Upper lobe of left lung (tissue), 6 donors: ENCODE data around the gene SLAIN1. TPM values are rescaled to one million over a fixed set of nuclear protein-coding genes. Genes with fewer than 3 reads are reported as not detected.

ENCODE experiments used
- ATAC-seq, 2 donors: fragments of 200-7000 bp; cut with Tn5 transposase; one replicate each; pipeline ENCODE4 v1.9.1; 2022; ENCODE audit warnings: mild to moderate bottlenecking in 2 of 2, moderate library complexity in 2 of 2; ENCODE audit not compliant: low FRiP score in 2 of 2
- DNase-seq, 2 donors: peaks; one replicate each; pipeline ENCODE4 v3.0.0-alpha.2; 2019 to 2020
- H3K27ac ChIP-seq, 4 donors: fragments of 200-600 bp; sonication (generic); one replicate each; pipeline ENCODE4 v1.5.1; 2016 to 2019
- H3K27me3 ChIP-seq, 4 donors: fragments of 200-600 bp; sonication (generic); one replicate each; pipeline ENCODE4 v1.5.1; 2017 to 2019
- H3K36me3 ChIP-seq, 4 donors: fragments of 200-600 bp; sonication (generic); one replicate each; pipeline ENCODE4 v1.5.1; 2016 to 2019
- H3K4me1 ChIP-seq, 4 donors: fragments of 200-600 bp; sonication (generic); one replicate each; pipeline ENCODE4 v1.5.1; 2018 to 2019
- H3K4me3 ChIP-seq, 4 donors: fragments of 200-600 bp; sonication (generic); one replicate each; pipeline ENCODE4 v1.5.1; 2017 to 2019; ENCODE audit warnings: mild to moderate bottlenecking in 2 of 4, moderate library complexity in 1 of 4
- H3K9me3 ChIP-seq, 4 donors: fragments of 200-600 bp; sonication (generic); one replicate each; pipeline ENCODE4 v1.5.1; 2018 to 2019
- EP300 ChIP-seq, 4 donors: sonication (generic); formaldehyde crosslinking; IDR thresholded peaks; one replicate each; pipeline ENCODE4 v1.5.1; 2017; ENCODE audit warnings: antibody characterized with exemption in 4 of 4, control low read depth in 2 of 4
- POLR2A ChIP-seq, 4 donors: fragments of 450-650 bp; IDR thresholded peaks; one replicate each; pipeline ENCODE4 v1.5.1; 2016 to 2017; ENCODE audit warnings: antibody characterized with exemption in 4 of 4, mild to moderate bottlenecking in 2 of 4
- POLR2AphosphoS5 ChIP-seq, 2 donors: sonication (generic); formaldehyde crosslinking; IDR thresholded peaks; one replicate each; pipeline ENCODE4 v1.5.1; 2017; ENCODE audit warnings: antibody characterized with exemption in 2 of 2
- WGBS, 2 donors: methylation state at CpG; one replicate each; pipeline ENCODE4 v1.1.5; 2017 to 2018; 5-methylcytosine and 5-hydroxymethylcytosine counted together
- total RNA-seq, 6 donors: library from RNA; depleted of rRNA in 4 of 6; stranded (reverse); fragments of >200 nt in 4 of 6; gene quantifications; one replicate each; pipeline versions ENCODE4 v1.1.0 to v1.2.1, GENCODE V29; 2016 to 2021
- TF ChIP-seq, protein P1 (sequence below), 6 experiments: fragments of 450-650 bp in 4 of 6; fragments of 200-600 bp in 2 of 6; sonication (generic) in 2 of 6; IDR thresholded peaks; one replicate each; pipeline ENCODE4 v1.5.1; 2016 to 2019; ENCODE audit warnings: antibody characterized with exemption in 6 of 6
- donor health status: DM: no; HTN: no; CAD: no; lungs with moderate emphysema.
- donor health status: DM: no; HTN: yes; CAD: no; lungs with severe emphysema.

The SLAIN1 gene
- total RNA-seq, 6 donors from 2014 or later = 10.6 to 35.6 (median 21.4) TPM

DNA sequence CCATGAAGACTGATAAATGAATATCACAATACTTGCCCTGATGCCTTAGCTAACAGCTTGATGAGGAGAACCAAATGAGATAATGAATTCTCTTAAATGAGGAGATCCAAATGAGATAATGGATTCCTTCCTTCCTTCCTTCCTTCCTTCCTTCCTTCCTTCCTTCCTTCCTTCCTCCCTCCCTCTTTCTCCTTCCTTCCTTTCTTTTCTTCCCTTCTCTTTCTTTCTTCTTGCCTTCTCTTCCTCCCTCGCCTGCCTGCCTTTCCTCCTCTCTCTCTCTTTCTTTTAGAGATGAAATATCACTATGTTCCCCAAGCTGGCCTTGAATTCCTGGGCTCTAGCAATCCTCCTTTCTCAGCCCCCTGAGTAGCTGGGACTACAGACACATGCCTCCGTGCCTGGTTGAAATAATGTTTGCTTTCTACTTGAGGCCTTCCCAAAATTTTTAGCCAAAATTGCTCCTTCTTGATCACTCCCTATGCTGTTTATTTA, 4.0 kb upstream of the SLAIN1 start:
- peaks cover 0 to 13% (median 0%) of the 10 kb centered on the region in 4 donors for H3K4me1 ChIP-seq
- TF ChIP-seq, protein P1, sequence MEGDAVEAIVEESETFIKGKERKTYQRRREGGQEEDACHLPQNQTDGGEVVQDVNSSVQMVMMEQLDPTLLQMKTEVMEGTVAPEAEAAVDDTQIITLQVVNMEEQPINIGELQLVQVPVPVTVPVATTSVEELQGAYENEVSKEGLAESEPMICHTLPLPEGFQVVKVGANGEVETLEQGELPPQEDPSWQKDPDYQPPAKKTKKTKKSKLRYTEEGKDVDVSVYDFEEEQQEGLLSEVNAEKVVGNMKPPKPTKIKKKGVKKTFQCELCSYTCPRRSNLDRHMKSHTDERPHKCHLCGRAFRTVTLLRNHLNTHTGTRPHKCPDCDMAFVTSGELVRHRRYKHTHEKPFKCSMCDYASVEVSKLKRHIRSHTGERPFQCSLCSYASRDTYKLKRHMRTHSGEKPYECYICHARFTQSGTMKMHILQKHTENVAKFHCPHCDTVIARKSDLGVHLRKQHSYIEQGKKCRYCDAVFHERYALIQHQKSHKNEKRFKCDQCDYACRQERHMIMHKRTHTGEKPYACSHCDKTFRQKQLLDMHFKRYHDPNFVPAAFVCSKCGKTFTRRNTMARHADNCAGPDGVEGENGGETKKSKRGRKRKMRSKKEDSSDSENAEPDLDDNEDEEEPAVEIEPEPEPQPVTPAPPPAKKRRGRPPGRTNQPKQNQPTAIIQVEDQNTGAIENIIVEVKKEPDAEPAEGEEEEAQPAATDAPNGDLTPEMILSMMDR (IDR thresholded peaks at IDR 0.05) = no peak
- TF ChIP-seq EP300 (IDR thresholded peaks at IDR 0.05) = no peak
- TF ChIP-seq POLR2AphosphoS5 (IDR thresholded peaks at IDR 0.05) = no peak
- no peak for TF ChIP-seq POLR2A (IDR thresholded peaks at IDR 0.05)
- no peak for ATAC-seq
- no peak for DNase-seq
- no peaks in the 10 kb centered on the region for H3K9me3 ChIP-seq
- no peaks in the 10 kb centered on the region for H3K27me3 ChIP-seq
- no peak overlapping the region for H3K4me3 ChIP-seq
- WGBS, 2 donors = 60 to 71% methylated on average over 2 of the region's 2 CpGs
- H3K36me3 ChIP-seq = no peaks in the 10 kb centered on the region
- no peak overlapping the region for H3K27ac ChIP-seq

DNA sequence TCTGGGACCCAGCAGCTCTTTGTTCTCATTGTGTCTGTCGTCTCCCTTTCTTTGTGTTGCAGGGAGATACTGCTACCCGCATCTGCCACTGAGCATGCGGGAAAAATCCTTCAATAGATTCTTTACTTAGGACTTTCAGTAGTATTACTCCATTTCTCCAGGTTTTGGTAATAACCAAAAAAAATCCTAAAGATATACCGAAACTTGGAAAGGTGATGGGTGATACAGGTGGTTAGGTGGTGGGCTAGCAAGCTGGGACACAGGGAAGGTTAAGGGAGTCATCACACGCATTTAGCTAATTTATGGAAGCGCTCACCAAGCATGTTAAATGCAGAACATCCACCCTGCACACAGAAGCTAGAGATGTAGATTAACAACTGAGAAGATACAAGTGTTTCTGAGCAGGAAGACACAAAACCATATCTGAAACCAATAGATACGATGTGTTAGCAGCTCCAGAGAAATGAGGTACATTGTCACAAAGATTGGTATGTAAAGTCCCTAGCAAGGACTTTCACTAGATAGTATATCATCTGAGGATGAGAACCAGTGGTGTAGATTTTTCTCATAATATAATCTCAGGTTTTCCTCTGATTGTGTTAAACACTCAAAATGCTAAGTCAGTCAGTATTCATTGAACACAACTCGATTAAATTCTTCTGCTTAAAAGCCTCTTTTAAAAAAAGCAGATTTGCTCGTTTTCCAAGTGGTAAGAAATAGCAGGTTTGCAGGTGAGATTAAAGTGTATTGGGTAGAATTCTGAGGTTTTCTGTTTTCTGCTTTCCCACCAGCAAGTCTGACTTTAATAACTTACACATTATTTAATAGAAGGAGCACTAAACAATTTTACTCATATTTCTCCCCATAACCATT, 1.2 kb upstream of the SLAIN1 start:
- 19 to 23% methylated on average over 9 of the region's 9 CpGs for WGBS, 2 donors
- no peak overlapping the region for H3K27ac ChIP-seq
- no peaks in the 10 kb centered on the region for H3K9me3 ChIP-seq
- H3K36me3 ChIP-seq = no peaks in the 10 kb centered on the region
- peak overlapping the region in 3 of 4 donors; percentile 71 to 93 (median 79) for H3K4me3 ChIP-seq
- DNase-seq = no peak
- no peaks in the 10 kb centered on the region for H3K27me3 ChIP-seq
- ATAC-seq = no peak
- peaks cover 0 to 27% (median 10%) of the 10 kb centered on the region in 4 donors for H3K4me1 ChIP-seq
- TF ChIP-seq POLR2AphosphoS5 (IDR thresholded peaks at IDR 0.05) (no peak), POLR2A (IDR thresholded peaks at IDR 0.05) (no peak), EP300 (IDR thresholded peaks at IDR 0.05) (no peak)
- TF ChIP-seq, protein P1 (IDR thresholded peaks at IDR 0.05) = no peak

DNA sequence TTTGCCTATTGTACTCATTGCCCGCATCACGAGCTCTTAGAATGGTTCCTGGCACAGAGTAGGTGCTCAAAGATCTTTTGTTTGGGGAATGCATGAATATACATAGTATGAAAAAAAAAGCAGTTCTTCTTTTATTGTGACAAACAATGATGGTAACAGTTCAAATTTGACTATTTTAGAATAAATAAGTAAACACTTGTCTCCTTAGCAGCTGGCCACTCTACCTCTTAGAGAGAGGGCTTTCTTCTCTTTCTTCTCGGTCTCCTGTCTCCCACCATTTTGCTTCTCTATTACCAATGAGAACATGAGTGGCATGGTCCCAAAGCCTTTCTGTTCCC, 639 bp upstream of the SLAIN1 start:
- H3K9me3 ChIP-seq = no peaks in the 10 kb centered on the region
- H3K4me3 ChIP-seq = peak overlapping the region in 3 of 4 donors; percentile 71 to 93 (median 79)
- ATAC-seq (peak; percentile 11 to 34), DNase-seq (no peak)
- H3K4me1 ChIP-seq = peaks cover 0 to 27% (median 10%) of the 10 kb centered on the region in 4 donors
- no peak for TF ChIP-seq POLR2A (IDR thresholded peaks at IDR 0.05)
- no peak for TF ChIP-seq EP300 (IDR thresholded peaks at IDR 0.05)
- TF ChIP-seq, protein P1 (IDR thresholded peaks at IDR 0.05) = no peak
- no peaks in the 10 kb centered on the region for H3K27me3 ChIP-seq
- 39 to 41% methylated on average over 3 of the region's 3 CpGs for WGBS, 2 donors
- peak overlapping the region; percentile 48 to 84 (median 66) for H3K27ac ChIP-seq
- no peaks in the 10 kb centered on the region for H3K36me3 ChIP-seq

DNA sequence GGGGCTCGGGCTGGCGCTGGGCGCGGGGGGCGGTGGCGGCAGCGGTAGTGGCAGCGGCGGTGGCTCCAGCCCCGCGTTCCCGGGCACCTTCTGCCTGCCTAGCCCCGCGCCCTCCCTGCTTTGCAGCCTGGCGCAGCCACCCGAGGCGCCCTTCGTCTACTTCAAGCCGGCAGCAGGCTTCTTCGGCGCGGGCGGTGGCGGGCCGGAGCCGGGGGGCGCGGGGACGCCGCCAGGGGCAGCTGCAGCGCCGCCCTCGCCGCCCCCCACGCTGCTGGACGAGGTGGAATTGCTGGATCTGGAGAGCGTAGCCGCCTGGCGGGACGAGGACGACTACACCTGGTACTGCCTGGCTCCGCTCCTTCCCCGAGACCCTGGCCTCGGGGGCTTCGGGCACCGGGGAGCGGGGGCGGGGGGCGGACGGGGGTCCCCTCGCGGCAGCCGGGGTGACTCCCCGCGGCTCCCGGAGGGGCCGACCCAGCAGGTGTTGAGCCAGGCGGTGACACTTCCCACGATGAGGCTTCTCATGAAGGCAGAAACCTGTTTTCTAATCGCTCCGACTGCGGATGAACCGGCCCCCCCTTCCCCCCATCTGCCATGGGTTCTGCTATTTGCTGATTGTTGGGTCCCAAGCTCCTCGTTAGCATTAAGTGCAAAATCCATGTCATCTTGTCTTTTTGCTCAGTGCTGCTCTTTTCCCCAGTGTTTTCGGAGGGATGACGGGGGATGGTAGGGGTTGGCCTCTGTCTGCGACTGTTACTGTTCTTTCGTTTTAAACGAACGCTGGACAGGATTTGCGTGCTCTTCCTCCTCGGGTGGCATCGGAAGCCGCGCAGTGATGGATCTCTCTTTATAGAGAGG, 943 bp downstream of the SLAIN1 start:
- Histone ChIP-seq H3K36me3 (no peaks in the 10 kb centered on the region), H3K9me3 (no peaks in the 10 kb centered on the region), H3K4me1 (peaks cover 0 to 27% (median 10%) of the 10 kb centered on the region in 4 donors), H3K27ac (peak overlapping the region; percentile 53 to 84 (median 60)), H3K27me3 (no peaks in the 10 kb centered on the region), H3K4me3 (peak overlapping the region; percentile 53 to 93 (median 75))
- TF ChIP-seq, protein P1 (IDR thresholded peaks at IDR 0.05) = no peak
- TF ChIP-seq POLR2AphosphoS5 (IDR thresholded peaks at IDR 0.05) (peak in 1 of 2 donors; percentile 45), POLR2A (IDR thresholded peaks at IDR 0.05) (no peak)
- WGBS, 2 donors = 1% methylated on average over 17 to 43 of the region's 75 CpGs
- ATAC-seq (peak in 1 of 2 donors; percentile 48), DNase-seq (peak; percentile 34 to 89)
